WTC11 (cell line): ENCODE measurements around the gene HECW1. TPM values are rescaled to one million over a fixed set of nuclear protein-coding genes. Genes with fewer than 3 reads are reported as not detected.

Experiments used
- ATAC-seq: fragments of 200-7000 bp; cut with Tn5 transposase; 2 replicates; pipeline ENCODE4 v1.10.0; 2021; ENCODE audit warnings: mild to moderate bottlenecking, moderate library complexity
- CTCF ChIA-PET: fragments of 300-600 bp; sonication (Branson Sonifier 250); formaldehyde crosslinking; loops from one replicate; lab custom pipeline; 2021; ENCODE audit warnings: antibody characterized with exemption; lab: Charles Lee
- POLR2A ChIA-PET: fragments of 350-600 bp; sonication (Branson Sonifier 250); formaldehyde crosslinking; loops from one replicate; lab custom pipeline; 2021; ENCODE audit warnings: antibody characterized with exemption; lab: Charles Lee
- DNase-seq: peaks from one replicate; pipeline ENCODE4 v3.0.0; 2021; ENCODE audit warnings: low spot score
- H3K27ac Mint-ChIP-seq: 2 replicates; pipeline ENCODE4 v1.8.0; 2021; ENCODE audit warnings: mixed read lengths
- H3K27me3 Mint-ChIP-seq: 2 replicates; pipeline ENCODE4 v1.8.0; 2021; ENCODE audit warnings: low read depth, mild to moderate bottlenecking, moderate library complexity, mixed read lengths
- H3K36me3 Mint-ChIP-seq: 2 replicates; pipeline ENCODE4 v1.8.0; 2021; ENCODE audit warnings: mixed read lengths
- H3K4me1 Mint-ChIP-seq: 2 replicates; pipeline ENCODE4 v1.8.0; 2022; ENCODE audit warnings: mixed read lengths
- H3K4me3 Mint-ChIP-seq: 2 replicates; pipeline ENCODE4 v1.8.0; 2021; ENCODE audit warnings: mild to moderate bottlenecking, moderate library complexity, mixed read lengths
- H3K9me3 Mint-ChIP-seq: 2 replicates; pipeline ENCODE4 v1.8.0; 2021; ENCODE audit warnings: mixed read lengths
- ARID4B ChIP-seq: sonication (generic); formaldehyde crosslinking; IDR thresholded peaks from 2 replicates; pipeline ENCODE4 v1.8.0; 2023; ENCODE audit warnings: missing genetic modification reagents, mild to moderate bottlenecking, borderline replicate concordance
- CTCF ChIP-seq: fragments of 200-600 bp; IDR thresholded peaks from 2 replicates; pipeline ENCODE4 v1.8.0; 2022; ENCODE audit warnings: antibody characterized with exemption
- GTF2I ChIP-seq: fragments of 250-450 bp; sonication (Bioruptor Pico); conservative IDR thresholded peaks from 2 replicates; pipeline ENCODE4 v1.4.0; 2021; ENCODE audit warnings: mild to moderate bottlenecking
- NFE2L1 ChIP-seq: sonication (generic); formaldehyde crosslinking; IDR thresholded peaks from 2 replicates; pipeline ENCODE4 v1.8.1; 2023; ENCODE audit warnings: missing genetic modification reagents
- NFYB ChIP-seq: sonication (generic); formaldehyde crosslinking; conservative IDR thresholded peaks from 2 replicates; pipeline ENCODE4 v1.8.0; 2022; ENCODE audit warnings: low read depth, missing genetic modification reagents
- SMAD3 ChIP-seq: sonication (generic); formaldehyde crosslinking; IDR thresholded peaks from 2 replicates; pipeline ENCODE4 v1.8.0; 2022; ENCODE audit warnings: missing genetic modification reagents, mild to moderate bottlenecking, borderline replicate concordance
- SMAD4 ChIP-seq: sonication (generic); formaldehyde crosslinking; IDR thresholded peaks from 2 replicates; pipeline ENCODE4 v1.8.0; 2022; ENCODE audit warnings: mild to moderate bottlenecking, missing genetic modification reagents
- SOX15 ChIP-seq: fragments of 250-450 bp; sonication (Bioruptor Pico); IDR thresholded peaks from 2 replicates; pipeline ENCODE4 v1.9.0; 2021; ENCODE audit warnings: mild to moderate bottlenecking
- SP1 ChIP-seq: sonication (generic); formaldehyde crosslinking; conservative IDR thresholded peaks from 2 replicates; pipeline ENCODE4 v1.8.1; 2022; ENCODE audit warnings: missing genetic modification reagents
- ZBTB43 ChIP-seq: sonication (generic); formaldehyde crosslinking; IDR thresholded peaks from 2 replicates; pipeline ENCODE4 v1.8.1; 2023; ENCODE audit warnings: mild to moderate bottlenecking, missing genetic modification reagents
- ZNF121 ChIP-seq: sonication (generic); formaldehyde crosslinking; IDR thresholded peaks from 2 replicates; pipeline ENCODE4 v1.8.0; 2023; ENCODE audit warnings: missing genetic modification reagents
- ZNF138 ChIP-seq: sonication (generic); formaldehyde crosslinking; conservative IDR thresholded peaks from 2 replicates; pipeline ENCODE4 v1.8.1; 2022; ENCODE audit warnings: mild to moderate bottlenecking, moderate library complexity, missing genetic modification reagents
- ZSCAN18 ChIP-seq: fragments of 250-450 bp; sonication (Bioruptor Pico); IDR thresholded peaks from 2 replicates; pipeline ENCODE4 v2.1.2; 2022; ENCODE audit warnings: mild to moderate bottlenecking, moderate library complexity
- total RNA-seq: library from RNA; stranded (reverse); gene quantifications from 3 replicates; pipeline ENCODE4 v1.2.3, GENCODE V29; 2021
- TF ChIP-seq, protein P1 (sequence below): fragments of 250-450 bp; sonication (Bioruptor Pico); IDR thresholded peaks from 2 replicates; pipeline ENCODE4 v1.9.0; 2021; ENCODE audit warnings: mild to moderate bottlenecking
- TF ChIP-seq, protein P2 (sequence below): sonication (generic); formaldehyde crosslinking; IDR thresholded peaks from 2 replicates; pipeline ENCODE4 v1.8.1; 2023; ENCODE audit warnings: mild to moderate bottlenecking, missing genetic modification reagents
- TF ChIP-seq, protein P3 (sequence below): sonication (generic); formaldehyde crosslinking; IDR thresholded peaks from 2 replicates; pipeline ENCODE4 v1.8.0; 2022; ENCODE audit warnings: mild to moderate bottlenecking, missing genetic modification reagents

The HECW1 gene
- total RNA-seq, 1 experiment from 2014 or later, result 6.1 TPM

GRCh38 chr7:43372676-43373355 lies 260.4 kb downstream of the HECW1 start (continued):
- TF ChIP-seq, protein P1, sequence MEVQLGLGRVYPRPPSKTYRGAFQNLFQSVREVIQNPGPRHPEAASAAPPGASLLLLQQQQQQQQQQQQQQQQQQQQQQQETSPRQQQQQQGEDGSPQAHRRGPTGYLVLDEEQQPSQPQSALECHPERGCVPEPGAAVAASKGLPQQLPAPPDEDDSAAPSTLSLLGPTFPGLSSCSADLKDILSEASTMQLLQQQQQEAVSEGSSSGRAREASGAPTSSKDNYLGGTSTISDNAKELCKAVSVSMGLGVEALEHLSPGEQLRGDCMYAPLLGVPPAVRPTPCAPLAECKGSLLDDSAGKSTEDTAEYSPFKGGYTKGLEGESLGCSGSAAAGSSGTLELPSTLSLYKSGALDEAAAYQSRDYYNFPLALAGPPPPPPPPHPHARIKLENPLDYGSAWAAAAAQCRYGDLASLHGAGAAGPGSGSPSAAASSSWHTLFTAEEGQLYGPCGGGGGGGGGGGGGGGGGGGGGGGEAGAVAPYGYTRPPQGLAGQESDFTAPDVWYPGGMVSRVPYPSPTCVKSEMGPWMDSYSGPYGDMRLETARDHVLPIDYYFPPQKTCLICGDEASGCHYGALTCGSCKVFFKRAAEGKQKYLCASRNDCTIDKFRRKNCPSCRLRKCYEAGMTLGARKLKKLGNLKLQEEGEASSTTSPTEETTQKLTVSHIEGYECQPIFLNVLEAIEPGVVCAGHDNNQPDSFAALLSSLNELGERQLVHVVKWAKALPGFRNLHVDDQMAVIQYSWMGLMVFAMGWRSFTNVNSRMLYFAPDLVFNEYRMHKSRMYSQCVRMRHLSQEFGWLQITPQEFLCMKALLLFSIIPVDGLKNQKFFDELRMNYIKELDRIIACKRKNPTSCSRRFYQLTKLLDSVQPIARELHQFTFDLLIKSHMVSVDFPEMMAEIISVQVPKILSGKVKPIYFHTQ (CRISPR knock-in tag), result no peak
- TF ChIP-seq NFE2L1 (CRISPR knock-in tag) (no peak), ZNF138 (CRISPR knock-in tag) (no peak), SOX15 (CRISPR knock-in tag) (no peak), ZNF121 (CRISPR knock-in tag) (no peak), SMAD3 (CRISPR knock-in tag) (no peak), GTF2I (CRISPR knock-in tag) (no peak), SMAD4 (no peak), SP1 (CRISPR knock-in tag) (no peak), ARID4B (CRISPR knock-in tag) (no peak)
- TF ChIP-seq, protein P2, sequence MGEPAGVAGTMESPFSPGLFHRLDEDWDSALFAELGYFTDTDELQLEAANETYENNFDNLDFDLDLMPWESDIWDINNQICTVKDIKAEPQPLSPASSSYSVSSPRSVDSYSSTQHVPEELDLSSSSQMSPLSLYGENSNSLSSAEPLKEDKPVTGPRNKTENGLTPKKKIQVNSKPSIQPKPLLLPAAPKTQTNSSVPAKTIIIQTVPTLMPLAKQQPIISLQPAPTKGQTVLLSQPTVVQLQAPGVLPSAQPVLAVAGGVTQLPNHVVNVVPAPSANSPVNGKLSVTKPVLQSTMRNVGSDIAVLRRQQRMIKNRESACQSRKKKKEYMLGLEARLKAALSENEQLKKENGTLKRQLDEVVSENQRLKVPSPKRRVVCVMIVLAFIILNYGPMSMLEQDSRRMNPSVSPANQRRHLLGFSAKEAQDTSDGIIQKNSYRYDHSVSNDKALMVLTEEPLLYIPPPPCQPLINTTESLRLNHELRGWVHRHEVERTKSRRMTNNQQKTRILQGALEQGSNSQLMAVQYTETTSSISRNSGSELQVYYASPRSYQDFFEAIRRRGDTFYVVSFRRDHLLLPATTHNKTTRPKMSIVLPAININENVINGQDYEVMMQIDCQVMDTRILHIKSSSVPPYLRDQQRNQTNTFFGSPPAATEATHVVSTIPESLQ (CRISPR knock-in tag), result no peak
- TF ChIP-seq, all 79 proteins: peak for 0

DNA sequence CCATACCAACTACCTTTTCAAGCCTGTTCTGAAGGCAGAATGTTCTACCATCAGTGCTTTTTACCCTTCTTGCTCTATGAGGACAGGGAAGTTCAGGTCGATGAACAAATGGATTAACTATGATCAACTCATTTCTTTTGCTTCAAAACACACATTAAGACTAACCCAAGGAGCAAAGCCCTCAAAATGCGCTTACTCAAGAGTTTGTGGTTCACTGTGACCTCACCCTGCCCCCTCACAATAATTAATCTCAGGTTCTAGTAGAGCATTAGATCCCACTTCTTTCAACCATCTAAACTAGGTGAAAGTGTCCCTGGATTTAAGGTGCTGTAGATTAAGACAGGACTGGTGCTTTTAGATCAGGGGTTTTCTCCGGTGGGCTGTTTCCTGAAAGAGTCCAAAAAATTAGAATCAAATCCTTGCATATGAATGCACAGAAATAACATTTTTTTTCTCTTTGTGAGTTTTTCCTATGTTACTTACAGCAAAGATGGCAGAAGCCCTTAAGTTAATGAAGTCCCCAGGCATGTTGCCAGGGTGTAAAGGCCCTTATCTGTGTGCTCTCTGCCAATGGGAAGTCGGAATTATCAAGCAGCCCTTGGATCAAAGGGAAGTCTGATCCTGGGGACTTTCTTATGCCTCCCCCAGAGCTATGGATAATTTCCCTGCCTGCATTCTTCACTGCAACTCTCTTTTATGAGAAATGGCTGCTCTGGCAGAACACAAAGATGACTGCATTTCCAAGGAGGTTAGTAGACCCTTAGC lies 264.9 kb downstream of the HECW1 start:
- ATAC-seq (no peak), DNase-seq (no peak)
- peaks cover 26% of the 10 kb centered on the region for H3K4me1 Mint-ChIP-seq
- no peaks in the 10 kb centered on the region for H3K36me3 Mint-ChIP-seq
- POLR2A ChIA-PET, result no interaction called here
- H3K27ac Mint-ChIP-seq, result peak overlapping the region; percentile 56; the same call in 1 of the 2 replicates
- CTCF ChIA-PET, result no interaction called here
- no peak overlapping the region for H3K4me3 Mint-ChIP-seq
- H3K9me3 Mint-ChIP-seq, result peaks cover 7% of the 10 kb centered on the region
- no peaks in the 10 kb centered on the region for H3K27me3 Mint-ChIP-seq
- TF ChIP-seq CTCF, result no peak
- TF ChIP-seq ZSCAN18 (CRISPR knock-in tag), result no peak
- TF ChIP-seq, protein P3, sequence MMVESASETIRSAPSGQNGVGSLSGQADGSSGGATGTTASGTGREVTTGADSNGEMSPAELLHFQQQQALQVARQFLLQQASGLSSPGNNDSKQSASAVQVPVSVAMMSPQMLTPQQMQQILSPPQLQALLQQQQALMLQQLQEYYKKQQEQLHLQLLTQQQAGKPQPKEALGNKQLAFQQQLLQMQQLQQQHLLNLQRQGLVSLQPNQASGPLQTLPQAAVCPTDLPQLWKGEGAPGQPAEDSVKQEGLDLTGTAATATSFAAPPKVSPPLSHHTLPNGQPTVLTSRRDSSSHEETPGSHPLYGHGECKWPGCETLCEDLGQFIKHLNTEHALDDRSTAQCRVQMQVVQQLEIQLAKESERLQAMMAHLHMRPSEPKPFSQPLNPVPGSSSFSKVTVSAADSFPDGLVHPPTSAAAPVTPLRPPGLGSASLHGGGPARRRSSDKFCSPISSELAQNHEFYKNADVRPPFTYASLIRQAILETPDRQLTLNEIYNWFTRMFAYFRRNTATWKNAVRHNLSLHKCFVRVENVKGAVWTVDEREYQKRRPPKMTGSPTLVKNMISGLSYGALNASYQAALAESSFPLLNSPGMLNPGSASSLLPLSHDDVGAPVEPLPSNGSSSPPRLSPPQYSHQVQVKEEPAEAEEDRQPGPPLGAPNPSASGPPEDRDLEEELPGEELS (CRISPR knock-in tag), result no peak
- no peak for TF ChIP-seq ZBTB43 (CRISPR knock-in tag)
- TF ChIP-seq, protein P2 (CRISPR knock-in tag), result no peak
- TF ChIP-seq NFYB (CRISPR knock-in tag), result no peak
